GM12873 (cell line): ENCODE measurements around the gene FOXP1.

Source experiments
- CTCF ChIP-seq: IDR thresholded peaks from 2 replicates; pipeline ENCODE4 v1.5.1; 2012; ENCODE audit warnings: low read depth, mild to moderate bottlenecking, moderate library complexity, low read length, control low read depth; ENCODE audit not compliant: insufficient read depth; ENCODE audit errors: missing control alignments

Gene FOXP1

GRCh38 chr3:71244826-71245488, 338.6 kb downstream of the FOXP1 start:
- TF ChIP-seq CTCF = no peak

- no peak for TF ChIP-seq CTCF
Measured at GRCh38 chr3:71244153-71244825, 339.2 kb downstream of the FOXP1 start.

GRCh38 chr3:71243229-71243628, 340.3 kb downstream of the FOXP1 start:
- TF ChIP-seq CTCF = no peak

GRCh38 chr3:71241981-71242560, 341.5 kb downstream of the FOXP1 start:
- TF ChIP-seq CTCF = no peak

GRCh38 chr3:71241246-71241901, 342.2 kb downstream of the FOXP1 start:
- TF ChIP-seq CTCF = no peak

GRCh38 chr3:71240034-71240433, 343.5 kb downstream of the FOXP1 start:
- no peak for TF ChIP-seq CTCF

GRCh38 chr3:71238355-71238757, 345.2 kb downstream of the FOXP1 start:
- no peak for TF ChIP-seq CTCF
